NT2/D1 (cell line): ENCODE measurements around the gene POU5F1.

ENCODE experiments used
- DNase-seq: peaks from one replicate; pipeline ENCODE4 v3.0.0-alpha.2; 2011; ENCODE audit warnings: low read depth, low spot score
- H3K27me3 ChIP-seq: 2 replicates; pipeline ENCODE4 v1.6.0; 2011; ENCODE audit warnings: mild to moderate bottlenecking; ENCODE audit not compliant: insufficient read length, insufficient read depth
- H3K36me3 ChIP-seq: 2 replicates; pipeline ENCODE4 v1.6.1; 2011; ENCODE audit warnings: mild to moderate bottlenecking, low read length, mixed read lengths; ENCODE audit not compliant: insufficient read depth, insufficient read length
- H3K4me1 ChIP-seq: 2 replicates; pipeline ENCODE4 v1.5.1; 2011; ENCODE audit not compliant: insufficient read depth, insufficient read length
- H3K4me3 ChIP-seq: 2 replicates; pipeline ENCODE4 v1.5.1; 2011; ENCODE audit warnings: low read depth; ENCODE audit not compliant: insufficient read length
- H3K9ac ChIP-seq: 2 replicates; pipeline ENCODE4 v1.6.0; 2011; ENCODE audit warnings: low read depth; ENCODE audit not compliant: insufficient read length
- H3K9me3 ChIP-seq: 2 replicates; pipeline ENCODE4 v1.5.1; 2011; ENCODE audit warnings: mild to moderate bottlenecking, low read length; ENCODE audit not compliant: insufficient read depth
- SUZ12 ChIP-seq: IDR thresholded peaks from 2 replicates; pipeline ENCODE4 v1.6.1; 2011; ENCODE audit not compliant: insufficient read length, insufficient read depth; ENCODE audit errors: extremely low read depth
- YY1 ChIP-seq: IDR thresholded peaks from 2 replicates; pipeline ENCODE4 v1.6.1; 2011; ENCODE audit not compliant: insufficient read length, insufficient read depth
- ZNF274 ChIP-seq: IDR thresholded peaks from 2 replicates; pipeline ENCODE4 v1.6.1; 2011; ENCODE audit warnings: mild to moderate bottlenecking, low read depth, low read length

Gene POU5F1

DNA sequence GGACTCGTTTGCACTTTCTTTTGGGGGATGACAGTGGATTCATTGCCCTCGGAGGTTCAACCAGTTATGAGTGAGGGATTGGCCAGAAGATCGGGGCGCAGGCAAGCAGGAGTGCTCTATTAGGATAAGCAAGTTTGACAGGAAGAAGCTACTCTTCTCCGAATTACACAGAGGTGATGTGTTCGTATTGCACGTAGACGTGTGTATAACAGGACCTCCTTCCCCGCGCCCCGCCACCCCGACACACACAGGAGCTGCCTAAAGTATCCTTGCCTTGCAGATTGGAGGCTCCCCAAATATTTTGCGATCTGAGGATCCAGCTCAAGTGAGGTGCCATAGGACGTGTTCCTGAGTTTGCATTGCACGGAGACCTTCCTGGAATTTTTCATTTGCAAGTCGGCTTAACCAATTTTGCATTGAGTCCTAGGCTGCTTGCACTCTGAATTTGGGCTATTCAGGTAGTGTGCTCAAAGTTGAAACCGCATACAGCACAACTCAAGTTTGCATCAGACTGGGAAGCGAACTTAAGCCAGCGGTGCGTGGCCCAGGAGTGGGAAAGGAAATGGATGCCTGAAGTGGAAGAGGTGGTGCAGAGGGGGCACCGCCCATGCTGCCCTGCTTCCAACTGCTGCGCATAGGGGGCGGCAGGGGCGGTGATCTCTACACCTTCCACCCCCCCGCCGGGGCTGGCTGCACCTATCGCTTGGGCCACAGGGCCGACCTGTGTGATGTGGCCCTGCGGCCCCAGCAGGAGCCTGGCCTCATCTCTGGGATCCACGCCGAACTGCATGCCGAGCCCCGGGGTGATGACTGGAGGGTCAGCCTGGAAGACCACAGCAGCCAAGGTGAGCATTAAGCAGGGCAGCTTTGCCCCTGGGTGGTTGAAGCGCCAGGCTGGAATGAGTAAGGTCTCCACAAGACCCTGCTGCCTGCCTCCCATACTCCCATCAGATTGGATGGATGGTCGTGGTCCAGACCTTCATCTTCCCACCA is 11.3 kb downstream of the POU5F1 start:
- Histone ChIP-seq H3K9ac (peak overlapping the region; percentile 81), H3K27me3 (no peaks in the 10 kb centered on the region), H3K4me3 (peak overlapping the region; percentile 62), H3K36me3 (peaks cover 52% of the 10 kb centered on the region), H3K4me1 (peaks cover 4% of the 10 kb centered on the region), H3K9me3 (no peaks in the 10 kb centered on the region)
- DNase-seq = no peak
- TF ChIP-seq YY1 (no peak), SUZ12 (no peak)

DNA sequence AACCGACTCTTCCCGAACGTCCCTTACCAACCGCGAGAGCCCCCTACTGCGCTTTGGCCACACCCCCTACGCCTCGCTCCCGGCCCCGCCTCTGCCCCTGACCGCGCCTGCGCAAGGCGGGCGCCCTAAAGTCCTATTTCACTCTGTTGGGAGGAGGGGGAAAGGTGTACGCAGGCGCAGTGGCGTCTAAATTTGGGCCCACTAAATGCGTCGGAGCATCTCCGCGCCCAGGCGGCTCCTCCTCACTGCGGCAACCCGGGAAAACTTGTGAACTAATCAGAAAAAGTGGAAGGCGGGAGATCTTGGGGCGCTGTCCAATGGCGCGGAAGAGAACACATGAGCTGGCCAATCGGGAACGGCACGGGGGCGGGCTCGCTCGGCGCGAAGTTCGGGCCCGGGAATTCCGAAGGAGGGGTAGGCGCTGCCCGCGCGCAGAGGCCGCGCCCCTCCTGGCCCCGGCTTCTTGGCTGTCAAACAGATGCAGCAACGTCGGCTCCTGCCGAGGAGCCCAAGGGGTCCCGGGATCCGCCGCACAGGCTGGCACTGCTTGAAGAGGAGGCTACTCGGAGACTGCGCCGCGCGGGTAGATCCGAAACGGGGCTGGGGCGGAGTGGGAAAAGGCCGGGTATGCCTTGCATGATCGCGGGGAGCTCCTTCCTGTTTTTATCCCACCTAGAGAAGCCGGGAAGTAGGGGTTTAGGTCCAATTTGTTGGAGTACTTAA is 12.2 kb downstream of the POU5F1 start, which contains the start of gene TCF19:
TSS of gene TCF19 (plus strand) at position 450 of the 723 bp plus-strand sequence. CDS start 881 bp downstream, outside the sequence.
- H3K9ac ChIP-seq = peak within 1 kb of the TSS; percentile 93
- TF ChIP-seq SUZ12 = no peak
- TF ChIP-seq YY1 = no peak
- no peak for TF ChIP-seq ZNF274
- peaks cover 51% of the 10 kb centered on the region for H3K36me3 ChIP-seq
- DNase-seq = peak; percentile 95
- no peaks in the 10 kb centered on the region for H3K9me3 ChIP-seq
- no peaks in the 10 kb centered on the region for H3K27me3 ChIP-seq
- H3K4me1 ChIP-seq = peaks cover 4% of the 10 kb centered on the region
- H3K4me3 ChIP-seq = peak within 1 kb of the TSS; percentile 62

DNA sequence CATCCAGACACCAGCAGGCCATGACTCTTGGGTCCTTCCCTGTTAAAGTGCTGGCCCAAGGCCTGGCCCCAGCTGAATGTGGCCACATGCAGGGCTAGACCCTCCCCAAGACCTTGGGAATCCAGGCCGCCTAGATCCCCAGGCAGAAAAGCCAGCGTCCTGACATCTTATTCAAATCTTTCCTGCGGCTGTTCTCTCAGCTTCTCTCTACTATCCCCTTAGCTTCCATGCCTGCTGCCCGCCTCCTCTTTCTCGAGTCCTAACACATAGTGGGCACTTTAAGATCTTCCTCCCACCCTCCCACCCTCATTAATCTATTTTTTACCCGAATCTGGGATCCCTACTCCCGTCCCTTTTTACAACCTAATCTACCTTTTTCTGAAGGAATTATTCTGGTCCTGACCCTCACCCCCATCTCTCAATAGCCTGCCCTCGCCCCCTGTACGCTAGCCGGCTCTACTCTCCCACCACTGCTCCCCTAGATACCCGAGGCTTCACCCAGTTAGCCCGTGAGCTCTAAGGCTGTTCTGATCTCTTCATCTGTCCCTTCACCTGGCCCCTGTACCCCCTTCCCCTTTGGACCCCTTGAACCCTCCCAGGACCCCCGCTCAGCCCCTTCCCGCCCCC is 12.9 kb downstream of the POU5F1 start, which contains the start of gene CCHCR1:
TSS of gene CCHCR1 (minus strand) at position 290 of the 627 bp plus-strand sequence. CDS start at position 88, 202 bp downstream.
- no peak for TF ChIP-seq ZNF274
- TF ChIP-seq YY1 = no peak
- no peak for TF ChIP-seq SUZ12
- DNase-seq = no peak
- H3K27me3 ChIP-seq = no peaks in the 10 kb centered on the region
- peak within 1 kb of the TSS; percentile 62 for H3K4me3 ChIP-seq
- peaks cover 4% of the 10 kb centered on the region for H3K4me1 ChIP-seq
- no peaks in the 10 kb centered on the region for H3K9me3 ChIP-seq
- peaks cover 48% of the 10 kb centered on the region for H3K36me3 ChIP-seq
- peak within 1 kb of the TSS; percentile 93 for H3K9ac ChIP-seq

DNA sequence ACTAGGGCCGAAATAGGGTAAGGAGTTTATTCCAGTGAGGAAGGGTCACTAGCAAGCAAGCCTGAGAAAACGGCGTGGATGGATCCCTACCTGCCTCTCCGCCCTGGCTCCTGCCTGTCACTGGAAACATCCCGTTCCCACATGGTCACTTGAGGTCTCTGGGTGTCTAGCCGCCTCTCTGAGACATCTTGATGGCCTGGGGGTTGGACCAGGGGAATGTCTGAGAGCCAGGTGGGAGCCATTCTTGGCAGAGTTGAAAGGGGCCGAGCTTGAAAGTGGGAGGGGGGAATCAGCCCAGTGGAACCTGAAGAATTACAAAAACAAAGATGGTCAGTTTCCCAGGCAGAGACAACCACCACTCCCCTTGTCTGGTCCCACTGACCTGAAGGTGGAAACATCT is 13.8 kb downstream of the POU5F1 start:
- H3K9me3 ChIP-seq = no peaks in the 10 kb centered on the region
- H3K4me1 ChIP-seq = peaks cover 2% of the 10 kb centered on the region
- TF ChIP-seq YY1 = no peak
- H3K9ac ChIP-seq = no peak overlapping the region
- H3K27me3 ChIP-seq = no peaks in the 10 kb centered on the region
- no peak overlapping the region for H3K4me3 ChIP-seq
- no peak for DNase-seq
- H3K36me3 ChIP-seq = peaks cover 40% of the 10 kb centered on the region

- peaks cover 2% of the 10 kb centered on the region for H3K4me1 ChIP-seq
- TF ChIP-seq SUZ12 (no peak), YY1 (no peak), ZNF274 (no peak)
- H3K9ac ChIP-seq = no peak overlapping the region
- H3K36me3 ChIP-seq = peaks cover 55% of the 10 kb centered on the region
- no peak overlapping the region for H3K4me3 ChIP-seq
- no peaks in the 10 kb centered on the region for H3K9me3 ChIP-seq
- H3K27me3 ChIP-seq = no peaks in the 10 kb centered on the region
- no peak for DNase-seq
These were observed 16.0 kb downstream of the POU5F1 start for GRCh38 chr6:31154436-31154835.

DNA sequence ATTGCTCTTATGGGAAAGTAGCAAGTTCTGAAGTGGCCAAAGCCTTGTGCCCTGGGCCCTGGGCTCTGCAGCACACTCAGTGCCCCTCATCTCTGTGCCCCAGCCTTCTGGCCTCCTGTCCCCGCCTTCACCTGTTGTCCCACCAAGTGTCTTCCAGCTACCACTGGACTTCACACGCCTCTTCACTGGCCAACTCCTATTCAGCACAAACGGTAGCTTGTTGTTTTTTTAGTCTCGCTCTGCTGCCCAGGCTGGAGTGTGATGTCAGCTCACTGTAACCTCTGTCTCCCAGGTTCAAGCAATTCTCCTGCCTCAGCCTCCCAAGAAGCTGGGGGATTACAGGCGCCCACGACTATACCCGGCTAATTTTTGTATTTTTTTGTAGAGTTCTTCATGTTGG is 17.7 kb downstream of the POU5F1 start:
- no peak for TF ChIP-seq ZNF274
- TF ChIP-seq YY1 = no peak
- no peak for TF ChIP-seq SUZ12
- no peak for DNase-seq
- H3K9me3 ChIP-seq = no peaks in the 10 kb centered on the region
- H3K4me1 ChIP-seq = peaks cover 2% of the 10 kb centered on the region
- H3K9ac ChIP-seq = no peak overlapping the region
- no peaks in the 10 kb centered on the region for H3K27me3 ChIP-seq
- peaks cover 63% of the 10 kb centered on the region for H3K36me3 ChIP-seq
- no peak overlapping the region for H3K4me3 ChIP-seq

GRCh38 chr6:31149827-31150447 is 20.5 kb downstream of the POU5F1 start:
- TF ChIP-seq YY1 (no peak), SUZ12 (no peak), ZNF274 (no peak)
- H3K27me3 ChIP-seq = no peaks in the 10 kb centered on the region
- H3K36me3 ChIP-seq = peaks cover 60% of the 10 kb centered on the region
- no peak overlapping the region for H3K4me3 ChIP-seq
- no peaks in the 10 kb centered on the region for H3K9me3 ChIP-seq
- DNase-seq = no peak
- no peaks in the 10 kb centered on the region for H3K4me1 ChIP-seq
- no peak overlapping the region for H3K9ac ChIP-seq
